Fibroblast of the conjunctiva (primary cell): ENCODE measurements around the gene SREK1.
A peak's percentile ranks its signal among the peaks of the same experiment; 100 is the strongest.

Source experiments
- DNase-seq: peaks from one replicate; pipeline ENCODE4 v3.0.0-alpha.2; 2010; ENCODE audit warnings: low read depth

SREK1 gene

DNA sequence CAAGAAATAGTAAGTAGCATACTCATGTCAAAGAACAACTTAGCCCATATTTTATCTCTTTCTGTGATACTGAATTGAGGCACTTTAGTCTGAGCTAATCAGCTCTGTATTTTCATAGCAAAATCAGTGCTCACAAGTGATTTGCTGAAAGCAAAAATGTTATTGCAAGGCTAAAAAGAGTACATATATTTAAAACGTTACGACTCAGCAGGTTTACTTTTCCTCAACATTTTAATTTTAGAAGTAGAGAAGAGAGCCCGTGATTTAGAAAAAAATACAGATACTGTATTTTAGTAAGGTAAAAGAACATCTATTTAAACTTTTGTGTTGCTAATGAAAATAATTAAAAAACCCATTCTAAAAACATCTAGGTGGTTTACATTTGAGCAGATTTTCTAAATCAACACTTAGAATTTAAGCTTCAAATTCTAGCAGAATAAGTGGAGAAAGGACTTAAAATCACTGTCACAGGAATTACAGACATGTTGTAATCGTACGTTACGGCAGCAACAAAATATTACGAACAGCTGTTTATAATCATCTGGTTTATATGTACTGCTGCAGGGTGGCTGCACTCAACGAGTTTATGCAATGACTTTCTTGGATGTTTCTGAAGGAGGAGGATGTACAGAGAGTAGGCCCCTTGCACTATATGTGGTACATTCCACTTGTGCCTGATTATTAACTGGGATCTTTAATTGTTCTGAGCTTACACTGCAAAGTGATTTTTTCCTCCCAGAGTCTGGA lies 20.1 kb downstream of the SREK1 start:
- DNase-seq = peak; percentile 79

DNA sequence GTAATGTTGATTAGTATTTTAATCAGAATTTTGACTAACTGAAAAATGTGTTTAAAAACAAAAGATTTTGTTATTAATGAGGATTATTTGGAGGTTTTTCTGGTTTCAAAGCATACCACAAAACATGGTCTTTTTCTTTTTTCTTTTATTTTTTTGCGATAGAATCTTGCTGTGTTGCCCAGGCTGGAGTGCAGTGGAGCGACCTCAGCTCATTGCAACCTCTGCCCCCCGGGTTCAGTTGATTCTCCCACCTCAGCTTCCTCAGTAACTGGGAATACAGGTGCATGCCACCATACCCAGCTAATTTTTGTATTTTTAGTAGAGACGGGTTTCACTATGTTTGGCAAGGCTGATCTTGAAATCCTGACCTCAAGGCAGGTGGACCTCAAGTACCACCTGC lies 24.1 kb downstream of the SREK1 start:
- no peak for DNase-seq

DNA sequence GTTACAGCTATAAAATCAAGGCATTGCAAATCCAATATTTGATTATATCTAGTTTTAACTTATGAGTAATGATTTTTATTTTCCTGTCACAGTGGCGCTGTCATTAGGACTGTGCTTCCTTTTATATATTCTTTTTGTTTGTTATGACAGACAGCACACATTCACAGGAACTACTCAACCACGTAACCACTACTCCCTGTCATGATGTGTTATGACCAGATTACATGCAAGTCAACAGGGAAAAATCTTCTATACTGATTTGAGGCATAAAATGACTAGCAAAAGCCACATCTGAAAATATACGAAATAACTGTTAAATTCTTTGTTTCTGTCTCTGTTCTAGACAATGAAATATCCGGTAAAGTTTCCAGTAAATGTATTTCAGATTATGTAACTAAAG lies 25.4 kb downstream of the SREK1 start:
- DNase-seq = no peak

DNA sequence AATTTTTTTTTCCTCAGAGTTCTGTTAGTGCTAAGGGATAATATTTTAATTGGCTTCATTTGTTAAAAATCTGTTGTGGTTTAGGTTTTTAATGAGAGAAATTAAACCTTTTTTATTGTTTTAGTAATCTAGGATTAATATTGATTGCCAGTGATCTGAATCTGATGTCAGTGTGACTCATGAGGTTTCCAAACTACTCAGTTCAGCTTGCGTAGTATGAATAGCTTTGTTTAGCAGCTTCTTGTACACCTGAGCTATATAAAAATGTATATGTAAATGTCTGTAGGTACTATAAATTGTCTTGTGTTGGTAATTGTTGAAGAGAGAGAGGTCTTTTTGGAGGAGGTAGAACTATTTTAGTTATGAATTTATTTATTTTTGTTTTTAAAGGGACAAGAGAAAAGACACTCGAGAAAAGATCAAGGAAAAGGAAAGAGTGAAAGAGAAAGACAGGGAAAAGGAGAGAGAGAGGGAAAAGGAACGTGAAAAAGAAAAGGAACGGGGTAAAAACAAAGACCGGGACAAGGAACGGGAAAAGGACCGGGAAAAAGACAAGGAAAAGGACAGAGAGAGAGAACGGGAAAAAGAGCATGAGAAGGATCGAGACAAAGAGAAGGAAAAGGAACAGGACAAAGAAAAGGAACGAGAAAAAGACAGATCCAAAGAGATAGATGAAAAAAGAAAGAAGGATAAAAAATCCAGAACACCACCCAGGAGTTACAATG lies 26.3 kb downstream of the SREK1 start:
- no peak for DNase-seq

DNA sequence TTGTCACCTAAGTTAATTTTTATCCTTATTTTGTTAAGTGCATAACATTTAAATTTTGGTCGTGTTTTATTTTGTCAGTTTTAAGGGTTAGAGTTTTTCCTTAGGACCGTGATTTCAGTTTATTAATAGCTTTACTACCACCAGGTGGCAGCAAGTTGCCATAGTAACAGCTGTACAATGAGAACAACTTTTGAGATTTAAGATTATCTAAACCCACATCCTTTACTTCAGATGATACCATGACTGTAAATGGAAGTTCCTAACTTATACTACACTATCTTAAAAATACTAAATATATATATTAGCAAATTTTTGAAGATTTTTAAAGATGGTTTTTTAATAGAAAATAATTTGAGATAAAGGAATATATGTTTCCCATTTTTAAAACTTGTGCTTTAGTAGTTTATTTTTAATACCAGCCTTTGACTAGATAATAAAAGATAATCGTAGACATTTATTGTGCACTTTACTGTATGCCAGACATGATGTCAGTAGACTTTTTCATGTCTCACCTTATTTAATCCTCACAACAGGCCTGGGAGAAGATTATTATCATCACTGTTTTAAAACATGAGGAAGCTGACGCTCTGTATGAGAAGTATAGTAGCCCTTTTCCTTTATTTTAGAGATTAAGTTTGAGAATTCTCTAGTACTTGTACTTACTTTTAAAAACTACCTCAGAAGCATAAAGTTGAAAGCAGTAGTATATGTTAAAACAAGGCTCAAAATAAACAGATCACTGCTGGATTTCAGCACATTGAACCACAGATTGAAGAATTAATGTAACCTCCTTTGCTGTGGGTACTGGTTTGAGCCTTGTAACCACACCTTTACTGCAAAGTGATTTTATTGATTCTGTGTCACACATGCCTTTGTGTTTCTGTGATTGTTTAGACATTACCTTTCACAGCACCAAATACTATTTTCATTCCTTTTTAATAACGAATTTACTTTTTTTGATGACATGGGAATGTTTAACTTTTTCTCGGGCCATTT lies 27.5 kb downstream of the SREK1 start:
- peak; percentile 49 for DNase-seq

DNA sequence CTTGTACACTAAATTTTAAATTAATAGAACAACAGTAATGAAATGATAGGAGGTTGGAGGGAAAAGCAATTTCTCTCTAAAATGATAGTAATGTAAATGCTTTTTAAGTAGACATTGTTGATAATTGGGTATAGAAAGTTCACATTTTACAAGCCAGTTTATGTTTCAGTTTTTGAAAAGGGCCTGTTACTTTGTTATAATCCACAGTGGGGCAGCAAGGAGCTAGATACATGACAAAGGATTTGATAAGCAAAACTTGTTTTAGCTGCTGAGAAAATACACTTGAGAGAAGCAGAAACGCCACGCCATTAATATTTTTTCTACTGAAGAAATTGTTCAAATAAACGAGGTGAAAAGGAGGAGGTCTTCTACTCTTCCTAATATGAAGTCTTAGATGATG lies 30.2 kb downstream of the SREK1 start:
- peak; percentile 10 for DNase-seq

DNA sequence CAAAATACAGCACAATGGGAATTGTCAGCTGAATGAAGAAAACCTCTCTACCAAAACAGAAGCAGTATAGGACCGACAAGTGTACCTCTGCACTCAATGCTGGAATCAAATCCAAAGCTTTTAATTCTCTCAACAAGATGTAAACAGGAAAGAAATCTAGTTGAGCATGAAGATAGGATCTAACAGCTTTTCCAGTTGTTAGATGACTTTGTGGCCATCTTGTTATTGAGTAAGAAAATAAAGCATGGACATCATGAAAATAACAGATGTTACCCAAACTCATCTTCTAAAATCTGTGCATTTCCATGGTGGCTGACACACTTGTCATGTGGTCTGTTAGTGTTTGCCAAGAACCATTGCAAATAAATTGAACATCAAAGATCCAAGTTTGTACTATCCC lies 34.7 kb downstream of the SREK1 start:
- no peak for DNase-seq

DNA sequence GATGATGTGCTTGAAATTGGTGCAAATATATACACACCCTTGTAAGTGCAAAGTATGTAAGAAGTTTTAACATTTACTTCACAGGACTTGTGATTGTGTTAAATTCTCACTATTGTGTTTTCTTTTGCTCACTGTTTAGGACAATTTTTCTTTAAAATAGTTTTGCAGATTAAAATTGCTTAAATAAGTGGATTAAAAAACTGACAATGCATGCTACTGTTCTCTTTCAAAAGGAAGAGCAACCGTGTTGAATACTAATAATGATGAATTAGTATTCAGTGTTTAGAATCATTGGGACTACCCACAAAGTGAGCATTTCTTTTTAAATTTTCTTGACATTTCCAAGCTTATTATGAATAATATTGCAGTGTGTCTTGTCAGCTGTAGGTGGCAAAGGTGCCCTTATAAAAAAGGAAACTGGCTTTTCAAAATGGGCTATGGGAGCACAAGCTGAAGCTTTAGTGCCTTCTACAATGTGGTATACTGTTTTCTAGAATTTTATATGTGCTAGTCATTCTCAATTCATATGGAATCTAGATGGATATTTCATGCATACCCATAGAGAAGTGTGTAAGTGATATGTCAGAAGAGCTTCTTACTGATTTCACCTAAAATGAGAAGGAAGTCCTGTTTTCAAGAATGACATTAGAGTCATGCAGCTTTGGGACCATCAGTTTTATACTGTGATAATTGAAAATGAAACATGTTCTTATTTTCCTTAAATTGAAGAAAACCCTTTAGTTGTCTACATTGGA lies 35.4 kb downstream of the SREK1 start:
- DNase-seq = no peak

DNA sequence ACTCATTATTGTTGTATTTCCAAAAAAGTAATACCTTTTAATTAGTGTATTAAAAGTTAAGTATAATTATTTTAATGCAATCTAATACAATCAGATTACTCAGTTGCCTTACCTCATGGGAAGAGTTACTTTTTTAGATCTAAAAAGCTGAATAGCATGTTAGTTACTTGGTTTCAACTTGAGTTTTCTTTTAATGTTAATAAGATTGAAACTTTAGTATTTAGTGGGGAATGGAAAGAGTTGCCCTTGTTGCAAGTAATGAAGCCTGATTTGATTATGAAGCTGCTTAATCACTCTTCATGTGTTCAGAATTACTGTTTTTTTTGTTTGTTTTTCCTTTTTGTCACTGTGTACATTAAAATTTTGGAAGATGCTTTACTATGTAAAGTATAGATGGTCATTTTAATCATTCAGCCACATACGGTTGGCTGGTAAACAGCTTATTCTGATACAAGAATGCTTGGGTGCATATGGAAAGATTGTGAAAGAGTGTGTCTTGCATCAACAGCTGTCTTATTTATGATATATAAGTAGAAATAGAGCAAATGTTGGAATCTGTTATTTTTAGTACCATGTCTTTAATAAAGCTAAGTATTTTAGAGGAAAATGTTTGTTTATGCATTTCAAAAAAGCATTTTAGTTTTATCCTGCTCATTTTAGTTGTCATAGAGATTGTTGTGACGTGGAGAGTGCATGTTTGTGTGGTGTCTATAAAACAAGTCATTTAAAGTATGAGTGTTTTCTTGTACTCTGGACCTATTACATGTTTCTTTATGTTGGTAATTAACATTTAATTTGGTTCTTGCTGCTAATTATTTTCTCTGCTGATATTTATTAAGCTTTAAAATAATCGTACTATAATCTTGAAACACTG lies 36.4 kb downstream of the SREK1 start:
- DNase-seq = no peak

DNA sequence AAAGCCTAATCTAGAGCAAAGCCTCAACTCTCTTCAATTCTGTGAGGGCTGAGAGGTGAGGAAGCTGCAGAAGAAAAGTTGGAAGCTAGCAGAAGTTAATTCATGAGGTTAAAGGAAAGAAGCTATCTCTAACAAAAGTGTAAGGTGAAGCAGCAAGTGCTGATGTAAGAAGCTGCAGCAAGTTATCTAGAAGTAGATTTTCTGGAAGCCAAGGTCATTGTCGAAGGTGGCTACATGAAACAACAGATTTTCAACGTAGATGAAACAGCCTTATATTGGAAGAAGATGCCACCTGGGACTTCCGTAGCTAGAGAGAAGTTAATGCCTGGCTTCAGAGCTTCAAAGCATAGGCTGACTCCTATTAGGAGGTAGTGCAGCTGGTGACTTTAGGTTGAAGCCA lies 42.0 kb downstream of the SREK1 start:
- DNase-seq = no peak

DNA sequence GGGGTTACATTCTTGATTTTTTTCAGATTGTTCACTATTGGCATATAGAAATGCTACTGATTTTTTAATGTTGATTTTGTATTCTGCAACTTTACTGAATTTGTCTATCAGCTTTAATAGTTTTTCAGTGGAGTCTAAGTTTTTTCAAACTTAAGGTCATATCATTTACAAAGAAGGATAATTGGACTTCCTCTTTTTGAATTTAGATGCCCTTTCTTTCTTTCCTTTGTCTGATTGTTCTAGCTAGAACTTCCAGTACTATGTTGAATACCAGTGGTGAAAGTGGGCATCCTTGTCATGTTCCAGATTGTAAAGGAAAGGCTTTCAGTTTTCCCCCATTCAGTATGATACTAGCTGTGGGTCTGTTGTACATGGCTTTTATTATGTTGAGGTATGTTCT lies 49.3 kb downstream of the SREK1 start:
- DNase-seq = no peak

DNA sequence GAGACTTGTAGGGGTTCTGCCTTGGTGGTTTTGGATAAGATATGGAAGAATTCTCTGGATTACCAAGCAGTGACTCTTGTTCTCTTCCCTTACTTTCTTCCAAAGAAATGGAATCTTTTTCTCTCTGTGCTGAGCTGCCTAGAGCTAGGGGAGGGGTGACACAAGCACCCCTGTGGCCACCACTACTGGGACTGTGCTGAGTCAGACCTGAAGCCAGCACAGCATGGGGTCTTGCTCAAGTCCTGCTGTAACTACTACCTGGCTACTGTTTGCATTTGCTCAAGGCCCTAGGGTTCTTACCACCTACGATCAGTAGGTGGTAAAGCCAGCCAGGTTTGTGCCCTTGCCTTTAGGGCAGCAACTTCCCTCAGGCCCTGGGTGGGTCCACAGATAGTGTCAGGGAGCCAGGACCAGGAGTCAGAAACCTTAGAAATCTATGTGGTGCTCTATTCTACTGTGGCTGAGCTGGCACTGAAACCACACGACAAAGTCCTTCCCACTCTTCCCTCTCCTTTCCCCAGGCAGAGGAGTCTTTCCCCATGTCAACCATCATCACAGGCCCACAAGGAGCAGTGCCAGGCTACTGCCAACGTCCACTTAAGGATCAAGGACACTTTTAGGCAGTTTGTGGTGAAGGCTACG lies 53.8 kb downstream of the SREK1 start:
- no peak for DNase-seq

DNA sequence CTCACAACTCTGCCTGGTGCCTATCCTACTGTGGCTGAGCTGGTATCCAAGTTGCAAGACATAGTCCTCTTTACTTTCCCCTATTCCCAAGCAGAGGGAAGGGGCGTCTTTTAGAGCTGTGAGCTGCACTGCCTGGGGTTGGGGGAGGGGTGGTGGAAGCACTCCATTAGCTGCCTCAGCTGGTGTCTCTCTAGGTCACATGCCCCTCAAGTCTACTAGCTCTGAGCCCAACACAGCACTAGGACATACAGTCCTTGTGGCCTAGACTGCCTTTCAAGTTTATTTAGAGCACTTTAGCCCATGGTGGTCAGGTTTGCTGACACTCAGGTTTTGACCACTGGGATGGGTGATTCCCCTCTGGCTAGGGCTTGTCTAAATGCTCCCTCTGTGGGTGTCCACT lies 54.7 kb downstream of the SREK1 start:
- no peak for DNase-seq

DNA sequence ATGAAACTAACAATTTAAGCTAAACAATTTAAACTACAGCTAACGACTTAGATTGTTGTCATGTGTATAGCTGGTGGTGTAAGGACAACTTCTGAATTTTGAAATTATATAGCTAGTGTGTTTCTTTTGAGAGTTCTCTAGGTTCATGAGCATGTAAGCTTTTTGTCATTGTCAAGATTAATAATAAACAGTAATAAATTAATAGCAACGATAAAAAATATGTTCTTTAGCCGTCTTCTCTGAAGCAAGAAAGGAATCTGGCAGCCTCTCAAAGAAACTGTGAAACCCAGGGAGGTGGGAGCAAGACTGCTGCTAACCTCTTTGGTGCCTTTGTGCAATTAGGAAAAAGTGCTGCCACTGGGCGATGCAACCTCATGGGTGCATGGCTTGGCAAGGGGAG lies 59.4 kb downstream of the SREK1 start:
- no peak for DNase-seq

DNA sequence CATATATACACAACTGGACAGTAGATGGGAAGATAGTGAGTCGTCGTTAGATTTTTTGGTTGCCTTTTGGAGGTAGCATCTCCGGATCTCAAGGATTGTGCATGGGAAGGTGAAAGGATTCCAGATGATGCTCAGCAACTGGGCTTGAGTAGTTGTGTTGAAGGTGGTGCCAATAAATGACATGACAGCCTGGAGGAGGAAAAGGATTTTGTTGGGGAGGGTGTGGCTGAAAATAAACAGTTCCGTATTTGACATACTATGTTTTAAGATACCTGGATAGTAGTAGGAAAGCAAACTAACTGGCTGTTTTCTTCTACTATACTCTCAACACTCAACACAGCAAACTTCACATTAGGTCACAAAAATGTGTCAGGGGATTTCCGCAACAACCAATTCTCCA lies 62.4 kb downstream of the SREK1 start:
- DNase-seq = no peak

DNA sequence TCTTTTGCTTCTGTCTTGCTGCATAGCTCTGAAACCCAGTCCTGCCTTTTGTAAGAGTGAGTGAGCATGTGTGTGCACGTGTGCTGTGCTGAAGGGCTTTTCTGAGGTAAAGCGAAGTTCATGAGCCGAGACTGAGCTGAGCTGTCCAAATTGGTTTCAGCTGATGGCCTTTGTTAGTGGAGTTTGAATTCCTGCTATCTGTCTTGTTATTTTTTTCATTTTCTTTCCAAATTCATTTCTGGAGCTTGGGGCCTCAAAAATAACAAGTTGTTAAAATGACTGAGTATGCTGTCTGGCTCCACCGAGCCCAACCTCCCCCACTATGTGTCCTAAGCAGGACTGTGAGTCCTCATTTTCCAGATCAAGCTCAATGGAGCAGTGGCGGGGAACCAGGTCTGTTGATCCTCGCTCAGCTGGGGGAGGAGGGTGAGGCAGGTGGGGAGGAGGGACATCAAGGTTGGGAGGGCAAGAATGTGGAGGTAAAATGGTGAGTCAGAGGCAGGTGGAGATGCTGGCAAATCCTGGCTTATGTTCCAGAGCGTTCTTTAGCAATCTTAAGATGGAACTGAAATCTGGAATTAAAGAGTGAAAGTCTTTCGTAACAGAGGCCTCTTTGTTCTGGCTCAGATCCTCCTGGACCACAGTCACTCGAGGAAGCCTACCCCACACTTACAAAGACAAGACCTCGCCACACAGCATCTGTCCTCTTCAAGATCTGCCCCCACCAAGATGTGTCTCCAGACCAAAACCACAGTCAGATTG lies 63.9 kb downstream of the SREK1 start:
- no peak for DNase-seq

DNA sequence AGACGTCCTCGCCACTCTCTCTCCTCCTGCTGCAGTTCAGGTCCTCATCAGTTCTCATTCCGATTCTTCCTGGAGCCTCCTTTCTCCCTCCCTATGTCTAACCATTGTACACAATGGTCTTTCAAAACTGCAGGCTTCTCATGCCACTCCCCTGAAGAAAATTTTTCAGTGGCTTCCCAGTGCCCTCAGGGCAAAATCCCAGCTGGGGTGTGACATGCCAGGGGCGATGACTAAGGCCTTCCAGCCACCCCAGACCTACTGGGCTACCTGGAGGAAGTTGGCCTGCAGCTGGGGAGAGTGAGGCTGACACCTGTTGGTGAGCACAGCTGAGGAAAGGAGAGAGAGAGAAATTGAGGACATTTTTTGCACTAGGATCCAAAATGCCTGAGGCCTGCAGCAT lies 65.2 kb downstream of the SREK1 start:
- no peak for DNase-seq

DNA sequence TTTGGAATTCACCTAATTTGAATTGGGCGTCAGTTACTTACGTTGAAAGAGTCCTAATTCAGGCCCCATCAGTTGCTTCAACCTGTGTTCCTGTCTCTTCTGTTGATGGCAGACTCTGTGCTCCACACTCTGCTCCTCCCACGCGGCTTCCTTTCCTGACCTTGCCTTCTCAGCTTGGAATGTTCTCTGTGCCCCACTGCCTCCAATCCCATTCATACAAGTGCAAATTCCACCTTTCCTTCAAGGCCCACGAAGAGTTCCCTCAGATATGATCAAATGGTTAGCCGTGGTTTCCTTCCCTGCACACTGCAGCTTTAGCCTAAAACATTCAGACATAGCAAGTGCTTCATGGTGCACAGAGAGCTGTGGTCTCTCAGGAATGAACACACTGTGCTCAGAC lies 65.7 kb downstream of the SREK1 start:
- DNase-seq = no peak

DNA sequence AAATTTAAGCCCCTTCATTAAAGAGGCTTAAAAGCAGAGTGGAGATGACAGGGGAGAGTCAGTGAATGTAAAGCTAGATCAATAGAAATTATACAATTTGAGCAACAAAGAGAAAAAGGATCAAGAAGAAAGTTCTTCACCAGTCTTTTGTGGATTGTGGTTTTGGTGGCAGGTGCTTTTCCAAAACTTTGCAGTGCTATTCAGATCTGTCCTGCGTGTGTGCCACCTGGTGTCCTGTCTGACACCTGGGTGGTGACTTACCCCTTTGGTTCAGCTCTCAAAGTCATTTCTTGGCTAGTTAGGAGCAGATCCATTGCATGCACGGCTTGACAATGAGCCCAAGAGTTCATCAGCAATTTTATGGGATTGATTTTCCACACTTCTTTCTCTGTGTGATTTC lies 69.4 kb downstream of the SREK1 start:
- DNase-seq = no peak

DNA sequence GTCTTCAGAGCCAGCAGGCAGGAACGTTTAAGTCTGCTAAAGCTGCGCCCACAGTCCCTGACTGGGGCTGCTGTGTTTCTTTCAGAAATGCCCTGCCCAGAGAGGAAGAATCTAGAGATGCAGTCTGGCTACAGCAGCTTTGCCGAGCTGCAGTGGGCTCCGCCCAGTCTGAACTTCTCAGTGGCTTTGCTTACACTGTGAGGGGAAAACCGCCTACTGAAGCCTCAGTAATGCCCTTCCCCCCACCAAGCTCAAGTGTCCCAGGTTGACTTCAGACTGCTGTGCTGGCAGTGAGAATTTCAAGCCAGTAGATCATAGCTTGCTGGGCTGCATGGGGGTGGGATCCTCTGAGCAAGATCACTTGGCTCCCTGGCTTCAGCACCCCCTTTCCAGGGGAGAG lies 78.4 kb downstream of the SREK1 start:
- no peak for DNase-seq
